H1 (cell line): ENCODE results near the gene SP1. TPM values are rescaled to one million over a fixed set of nuclear protein-coding genes. Genes with fewer than 3 reads are reported as not detected.

Experiments used
- CTCF ChIA-PET: fragments of 300-600 bp; sonication (Branson Sonifier 250); formaldehyde crosslinking; loops from one replicate; lab custom pipeline; 2021; ENCODE audit not compliant: partially characterized antibody; lab: Charles Lee
- POLR2A ChIA-PET: fragments of 300-600 bp; sonication (Branson Sonifier 250); formaldehyde crosslinking; loops from one replicate; lab custom pipeline; 2021; ENCODE audit warnings: inconsistent platforms; ENCODE audit not compliant: partially characterized antibody; lab: Charles Lee
- DNase-seq, 2 experiments: peaks; one replicate each; pipeline versions ENCODE4 v3.0.0 to v3.0.0-alpha.2; 2010 to 2022; ENCODE audit warnings: low spot score in 2 of 2, low read depth in 1 of 2, mixed read lengths in 1 of 2
- FAIRE-seq: peaks from 2 replicates; lab custom pipeline; 2011; peaks lifted over from hg19 to GRCh38; lab: Jason Lieb, UNC
- H2AFZ ChIP-seq: 2 replicates; pipeline ENCODE4 v1.8.1; 2012; ENCODE audit warnings: low read length, inconsistent platforms
- H2AK5ac ChIP-seq: 2 replicates; pipeline ENCODE4 v1.6.1; 2013; ENCODE audit warnings: low read depth, low read length
- H2BK120ac ChIP-seq: replicated peaks from 2 replicates; pipeline ENCODE3; 2013; ENCODE audit warnings: low read depth, low read length, inconsistent platforms
- H2BK12ac ChIP-seq: 2 replicates; pipeline ENCODE4 v1.6.1; 2013; ENCODE audit warnings: low read depth, low read length
- H2BK15ac ChIP-seq: 2 replicates; pipeline ENCODE4 v1.6.1; 2013; ENCODE audit warnings: low read length
- H2BK20ac ChIP-seq: 2 replicates; pipeline ENCODE4 v1.6.1; 2013; ENCODE audit warnings: low read length
- H2BK5ac ChIP-seq: 2 replicates; pipeline ENCODE4 v1.6.1; 2013; ENCODE audit warnings: low read depth, low read length
- H3K14ac ChIP-seq: 2 replicates; pipeline ENCODE4 v1.6.1; 2013; ENCODE audit warnings: inconsistent platforms; ENCODE audit not compliant: insufficient read length
- H3K18ac ChIP-seq: 2 replicates; pipeline ENCODE4 v1.6.1; 2013; ENCODE audit warnings: low read length; ENCODE audit errors: extremely low read depth
- H3K23ac ChIP-seq: 2 replicates; pipeline ENCODE4 v1.6.1; 2013; ENCODE audit warnings: inconsistent platforms; ENCODE audit not compliant: insufficient read length
- H3K23me2 ChIP-seq: 2 replicates; pipeline ENCODE4 v1.6.1; 2013; ENCODE audit warnings: low read depth, low read length
- H3K27ac ChIP-seq: 2 replicates; pipeline ENCODE4 v1.6.1; 2011; ENCODE audit warnings: low read depth, low read length, inconsistent platforms
- H3K27me3 ChIP-seq, 4 experiments: replicated peaks in 1 of 4; 1 replicate in 1 of 4; 2 replicates in 3 of 4; pipeline versions ENCODE4 v1.6.1 to v1.8.1; 2011 to 2013; ENCODE audit warnings: low read length in 3 of 4, mild to moderate bottlenecking in 3 of 4, inconsistent platforms in 2 of 4, mixed read lengths in 2 of 4, moderate library complexity in 1 of 4; ENCODE audit not compliant: control insufficient read depth in 3 of 4, insufficient read depth in 3 of 4; ENCODE audit errors: extremely low read depth in 1 of 4
- H3K36me3 ChIP-seq, 4 experiments: 2 replicates each; pipeline versions ENCODE4 v1.6.1 to v1.8.1; 2011 to 2013; ENCODE audit warnings: mild to moderate bottlenecking in 4 of 4, low read length in 3 of 4, moderate library complexity in 2 of 4, control low read depth in 1 of 4, inconsistent platforms in 1 of 4; ENCODE audit not compliant: insufficient read depth in 4 of 4, control insufficient read depth in 2 of 4
- H3K4ac ChIP-seq: replicated peaks from 2 replicates; pipeline ENCODE3; 2013; ENCODE audit warnings: low read length, low read depth, mixed read lengths, inconsistent platforms; ENCODE audit not compliant: insufficient read length
- H3K4me1 ChIP-seq, 4 experiments: replicated peaks in 1 of 4; 1 replicate in 1 of 4; 2 replicates in 3 of 4; pipeline versions ENCODE4 v1.6.1 to v1.8.1; 2011 to 2013; ENCODE audit warnings: low read length in 3 of 4, inconsistent platforms in 2 of 4, mixed read lengths in 1 of 4; ENCODE audit not compliant: insufficient read depth in 4 of 4, control insufficient read depth in 3 of 4
- H3K4me2 ChIP-seq, 2 experiments: 2 replicates each; pipeline versions ENCODE4 v1.6.1 to v1.8.1; 2011 to 2013; ENCODE audit warnings: low read depth in 2 of 2, low read length in 2 of 2, control low read depth in 1 of 2, inconsistent platforms in 1 of 2, mild to moderate bottlenecking in 1 of 2; ENCODE audit not compliant: insufficient read depth in 1 of 2
- H3K4me3 ChIP-seq, 4 experiments: fragments of 200-600, 300-600 bp in 1 of 4; sonication (generic), shearing (Covaris generic), sonication (Bioruptor Twin) in 1 of 4; 2 replicates each; pipeline versions ENCODE4 v1.5.1 to v1.8.1; 2011 to 2016; ENCODE audit warnings: low read length in 4 of 4, low read depth in 3 of 4, control low read depth in 2 of 4, inconsistent platforms in 2 of 4, mild to moderate bottlenecking in 2 of 4, mixed read lengths in 1 of 4, moderate library complexity in 1 of 4; ENCODE audit not compliant: insufficient read depth in 2 of 4; ENCODE audit errors: extremely low read depth in 1 of 4
- H3K56ac ChIP-seq: replicated peaks from 2 replicates; pipeline ENCODE3; 2013; ENCODE audit warnings: low read depth, mild to moderate bottlenecking, mixed read lengths, low read length, inconsistent platforms; ENCODE audit not compliant: insufficient read length
- H3K79me1 ChIP-seq: 2 replicates; pipeline ENCODE4 v1.6.1; 2013; ENCODE audit warnings: low read depth, low read length, control low read depth
- H3K79me2 ChIP-seq, 2 experiments: 2 replicates each; pipeline versions ENCODE4 v1.6.1 to v1.8.1; 2012 to 2013; ENCODE audit warnings: low read length in 2 of 2, mild to moderate bottlenecking in 2 of 2, inconsistent platforms in 1 of 2; ENCODE audit not compliant: insufficient read depth in 2 of 2, control insufficient read depth in 1 of 2
- H3K9ac ChIP-seq, 4 experiments: replicated peaks in 1 of 4; 1 replicate in 1 of 4; 2 replicates in 3 of 4; pipeline versions ENCODE4 v1.6.1 to v1.8.1; 2011 to 2013; ENCODE audit warnings: low read depth in 3 of 4, low read length in 3 of 4, control low read depth in 2 of 4, mild to moderate bottlenecking in 2 of 4, moderate library complexity in 2 of 4, inconsistent platforms in 1 of 4; ENCODE audit errors: extremely low read depth in 1 of 4
- H3K9me3 ChIP-seq, 2 experiments: 2 replicates each; pipeline versions ENCODE4 v1.6.1 to v1.8.1; 2012 to 2013; ENCODE audit warnings: mild to moderate bottlenecking in 2 of 2, moderate library complexity in 2 of 2, control low read depth in 1 of 2, inconsistent platforms in 1 of 2, low read depth in 1 of 2, low read length in 1 of 2, mixed read lengths in 1 of 2; ENCODE audit not compliant: insufficient read depth in 2 of 2
- H4K20me1 ChIP-seq, 2 experiments: replicated peaks in 1 of 2; 2 replicates each; pipeline versions ENCODE3 to v1.8.1; 2011 to 2013; ENCODE audit warnings: inconsistent platforms in 2 of 2, low read length in 2 of 2, mild to moderate bottlenecking in 1 of 2; ENCODE audit not compliant: insufficient read depth in 2 of 2, control insufficient read depth in 1 of 2
- H4K5ac ChIP-seq: 2 replicates; pipeline ENCODE4 v1.6.1; 2013; ENCODE audit warnings: low read length, low read depth, mixed read lengths, inconsistent platforms; ENCODE audit not compliant: insufficient read length
- H4K8ac ChIP-seq: 2 replicates; pipeline ENCODE4 v1.8.0; 2013; ENCODE audit warnings: mild to moderate bottlenecking, moderate library complexity, low read length, inconsistent platforms; ENCODE audit not compliant: insufficient read depth; ENCODE audit errors: extremely low read depth
- H4K91ac ChIP-seq: replicated peaks from 2 replicates; pipeline ENCODE3; 2013; ENCODE audit warnings: low read length, mixed read lengths, inconsistent platforms; ENCODE audit not compliant: insufficient read length
- EGR1 ChIP-seq: IDR thresholded peaks from 2 replicates; pipeline ENCODE4 v1.6.1; 2011; ENCODE audit warnings: low read depth, low read length, borderline replicate concordance
- POLR2A ChIP-seq, 2 experiments: IDR thresholded peaks; 1 replicate in 1 of 2; 2 replicates in 1 of 2; pipeline ENCODE4 v1.6.1; 2011; ENCODE audit warnings: low read depth in 2 of 2, low read length in 2 of 2, mild to moderate bottlenecking in 2 of 2; ENCODE audit errors: control extremely low read depth in 1 of 2
- POLR2AphosphoS5 ChIP-seq: IDR thresholded peaks from 2 replicates; pipeline ENCODE4 v1.6.1; 2011; ENCODE audit warnings: low read depth, low read length
- SUZ12 ChIP-seq: fragments of 200-600 bp; sonication (generic); IDR thresholded peaks from 2 replicates; pipeline ENCODE4 v1.6.1; 2012; ENCODE audit warnings: mild to moderate bottlenecking, inconsistent platforms, low read length, moderate library complexity, mixed read lengths
- WGBS, 2 experiments: shearing (Covaris generic) in 1 of 2; methylation state at CpG; one replicate each; pipeline versions ENCODE4 v1.1.6 to v1.1.7; 2013 to 2015; ENCODE audit warnings: low lambda C conversion rate in 2 of 2, mixed read lengths in 2 of 2, inconsistent platforms in 1 of 2, low coverage in 1 of 2, missing lambda C conversion rate in 1 of 2; ENCODE audit not compliant: insufficient replicate concordance in 2 of 2, insufficient coverage in 1 of 2, insufficient read length in 1 of 2; ENCODE audit errors: extremely low coverage in 1 of 2, missing lambda C conversion rate in 1 of 2; 5-methylcytosine and 5-hydroxymethylcytosine counted together
- polyA plus RNA-seq, 7 experiments: library from polyadenylated mRNA; depleted of rRNA in 3 of 7; stranded (reverse) in 5 of 7; unstranded in 2 of 7; fragments of >200 nt in 5 of 7; fragments of 200-250 nt in 2 of 7; gene quantifications; 1 replicate in 5 of 7; 2 replicates in 1 of 7; 4 replicates in 1 of 7; pipeline versions ENCODE4 v1.2.1 to v1.2.3, GENCODE V29; 2011 to 2013; ENCODE audit warnings: missing spikeins in 2 of 7, mixed read lengths in 2 of 7
- total RNA-seq: library from RNA; stranded (reverse); fragmentation: NEBNext Ultra II Directional; extraction: Animal tissue kit (Norgen Biotek cat#: 25700); gene quantifications from 2 replicates; pipeline ENCODE4 v1.2.1, GENCODE V29; 2021

Gene SP1
- total and polyA plus RNA-seq, 2 of the 8 experiments (the other 6 are each of a cell fraction or from before 2014, with no cell fraction given): 50.7 to 75.2 TPM

- Histone ChIP-seq H4K91ac (no peak overlapping the region), H4K5ac (no peak overlapping the region), H4K8ac (no peak overlapping the region), H3K4me2 (no peak overlapping the region), H2AFZ (no peak overlapping the region), H2AK5ac (no peak overlapping the region), H4K20me1 (peaks cover 37 to 48% of the 10 kb centered on the region in 2 experiments), H3K79me2 (peaks cover 0 to 82% of the 10 kb centered on the region in 2 experiments; a peak in 3 of 4 replicates), H3K23ac (no peak overlapping the region), H3K36me3 (peaks cover 86 to 100% (median 94%) of the 10 kb centered on the region in 4 experiments), H3K18ac (no peak overlapping the region), H2BK5ac (no peak overlapping the region), H3K56ac (no peak overlapping the region), H2BK20ac (no peak overlapping the region), H3K4me1 (peaks cover 0 to 10% (median under 1%) of the 10 kb centered on the region in 4 experiments; a peak in 3 of 7 replicates), H3K23me2 (no peaks in the 10 kb centered on the region; the same call in 1 of the 2 replicates), H2BK120ac (no peak overlapping the region), H3K14ac (no peak overlapping the region), H3K9ac (peak overlapping the region in 1 of 4 experiments; percentile 37; a peak in 2 of 7 replicates), H3K4me3 (no peak overlapping the region), H3K79me1 (peaks cover 4% of the 10 kb centered on the region), H3K27ac (no peak overlapping the region), H2BK12ac (no peak overlapping the region), H3K9me3 (no peaks in the 10 kb centered on the region), H3K4ac (no peak overlapping the region), H3K27me3 (no peaks in the 10 kb centered on the region), H2BK15ac (no peak overlapping the region)
- FAIRE-seq: no peak
- WGBS, 2 experiments: 97% methylated on average over 3 of the region's 3 CpGs; no CpG with 5 or more reads in 1 of the 2 experiments
- no peak for DNase-seq
- POLR2A ChIA-PET: interaction anchor here (1.4 to 67.0 kb wide), 4 partner anchors 5 to 153 kb away, joined by 3 to 3397 read pairs (median 1700); partner anchors contain the start of genes MAP3K12, NPFF, PCBP2 and PRR13
- TF ChIP-seq SUZ12 (no peak), EGR1 (no peak), POLR2AphosphoS5 (peak; percentile 68), POLR2A (IDR thresholded peaks at IDR 0.05; ENCODE audit: control extremely low read depth in 1 of 2, low read depth in 2 of 2, low read length in 2 of 2) (peak in 1 of 2 experiments; percentile 26; a peak in 2 of 3 replicates)
- CTCF ChIA-PET: interaction anchor here (1.1 to 6.4 kb wide), 3 partner anchors 12 to 135 kb away, joined by 3 to 57 read pairs (median 13); no protein-coding TSS in a partner anchor
These were observed 83.0 kb downstream of the SP1 start for GRCh38 chr12:53462935-53463334.
